Neuronal stem cell (in vitro differentiated cells): ENCODE results near the gene NDUFB7.

Source experiments
- DNase-seq: peaks from one replicate; pipeline ENCODE4 v3.0.0-alpha.2; 2013; ENCODE audit warnings: low spot score
- H2AFZ ChIP-seq: one replicate; pipeline ENCODE4 v1.6.1; 2013; ENCODE audit warnings: mild to moderate bottlenecking, low read length, inconsistent platforms
- H2AK5ac ChIP-seq: 2 replicates; pipeline ENCODE4 v1.6.1; 2013; ENCODE audit warnings: low read depth, mild to moderate bottlenecking, inconsistent platforms, low read length, moderate library complexity, mixed read lengths
- H2BK120ac ChIP-seq: 2 replicates; pipeline ENCODE4 v1.6.1; 2013; ENCODE audit warnings: low read depth, mild to moderate bottlenecking, inconsistent platforms, low read length, moderate library complexity, mixed read lengths
- H2BK12ac ChIP-seq: one replicate; pipeline ENCODE4 v1.6.1; 2013; ENCODE audit warnings: low read length, inconsistent platforms
- H2BK15ac ChIP-seq: 2 replicates; pipeline ENCODE4 v1.6.1; 2013; ENCODE audit warnings: mild to moderate bottlenecking, low read length, inconsistent platforms, mixed read lengths
- H2BK5ac ChIP-seq: one replicate; pipeline ENCODE4 v1.6.1; 2013; ENCODE audit warnings: inconsistent platforms, mild to moderate bottlenecking, low read length, moderate library complexity
- H3K14ac ChIP-seq: one replicate; pipeline ENCODE4 v1.6.1; 2013; ENCODE audit warnings: low read length, inconsistent platforms
- H3K18ac ChIP-seq: 2 replicates; pipeline ENCODE4 v1.6.1; 2013; ENCODE audit warnings: low read length, inconsistent platforms
- H3K23ac ChIP-seq: 2 replicates; pipeline ENCODE4 v1.6.1; 2013; ENCODE audit warnings: low read depth, mild to moderate bottlenecking, mixed read lengths, low read length, inconsistent platforms; ENCODE audit not compliant: poor library complexity
- H3K27ac ChIP-seq: replicated peaks from 3 replicates; pipeline ENCODE4 v1.5.1; 2013; ENCODE audit warnings: low read length, inconsistent platforms
- H3K27me3 ChIP-seq, 3 experiments: 2 replicates each; pipeline ENCODE4 v1.6.1; 2013; ENCODE audit warnings: low read length in 3 of 3, mild to moderate bottlenecking in 2 of 3, inconsistent platforms in 1 of 3, low read depth in 1 of 3, mixed read lengths in 1 of 3, moderate library complexity in 1 of 3; ENCODE audit not compliant: control insufficient read depth in 3 of 3, insufficient read depth in 3 of 3
- H3K36me3 ChIP-seq, 2 donors: replicated peaks in 1 of 2; 2 replicates each; pipeline ENCODE4 v1.6.1; 2013; ENCODE audit warnings: low read length in 2 of 2; ENCODE audit not compliant: control insufficient read depth in 2 of 2, insufficient read depth in 2 of 2
- H3K4ac ChIP-seq: 2 replicates; pipeline ENCODE4 v1.6.1; 2013; ENCODE audit warnings: inconsistent platforms, mild to moderate bottlenecking, low read length, moderate library complexity
- H3K4me1 ChIP-seq, 2 donors: 1 replicate in 1 of 2; 2 replicates in 1 of 2; pipeline ENCODE4 v1.6.1; 2013; ENCODE audit warnings: low read length in 2 of 2, low read depth in 1 of 2; ENCODE audit not compliant: control insufficient read depth in 2 of 2, insufficient read depth in 1 of 2
- H3K4me2 ChIP-seq: one replicate; pipeline ENCODE4 v1.6.1; 2013; ENCODE audit warnings: mild to moderate bottlenecking, low read length, inconsistent platforms; ENCODE audit not compliant: insufficient read depth, poor library complexity, severe bottlenecking
- H3K4me3 ChIP-seq, 2 donors: 2 replicates each; pipeline ENCODE4 v1.5.1; 2013; ENCODE audit warnings: low read length in 2 of 2, mild to moderate bottlenecking in 2 of 2, inconsistent platforms in 1 of 2, moderate library complexity in 1 of 2
- H3K79me1 ChIP-seq: one replicate; pipeline ENCODE4 v1.6.1; 2013; ENCODE audit warnings: low read depth, mild to moderate bottlenecking, inconsistent platforms, low read length, moderate library complexity
- H3K9ac ChIP-seq: one replicate; pipeline ENCODE4 v1.6.1; 2013; ENCODE audit warnings: mild to moderate bottlenecking, low read depth, low read length, inconsistent platforms; ENCODE audit not compliant: poor library complexity
- H3K9me3 ChIP-seq, 2 donors: replicated peaks in 1 of 2; 2 replicates each; pipeline versions ENCODE3 to v1.6.1; 2013; ENCODE audit warnings: low read length in 2 of 2, mild to moderate bottlenecking in 2 of 2, inconsistent platforms in 1 of 2, low read depth in 1 of 2, mixed read lengths in 1 of 2, moderate library complexity in 1 of 2; ENCODE audit not compliant: control insufficient read depth in 2 of 2, insufficient read depth in 1 of 2
- H4K8ac ChIP-seq: one replicate; pipeline ENCODE4 v1.6.1; 2013; ENCODE audit warnings: low read depth, mild to moderate bottlenecking, inconsistent platforms, low read length, moderate library complexity
- H4K91ac ChIP-seq: one replicate; pipeline ENCODE4 v1.6.1; 2013; ENCODE audit warnings: low read length, low read depth, mild to moderate bottlenecking, inconsistent platforms; ENCODE audit not compliant: poor library complexity
- WGBS, 2 donors: extraction: QIAGEN DNeasy Blood & Tissue Kit; methylation state at CpG; one replicate each; pipeline ENCODE4 v1.1.7; 2013; ENCODE audit warnings: missing lambda C conversion rate in 2 of 2, mixed read lengths in 1 of 2; ENCODE audit not compliant: insufficient read length in 2 of 2, insufficient replicate concordance in 1 of 2; ENCODE audit errors: extremely low coverage in 2 of 2; 5-methylcytosine and 5-hydroxymethylcytosine counted together

Gene NDUFB7

DNA sequence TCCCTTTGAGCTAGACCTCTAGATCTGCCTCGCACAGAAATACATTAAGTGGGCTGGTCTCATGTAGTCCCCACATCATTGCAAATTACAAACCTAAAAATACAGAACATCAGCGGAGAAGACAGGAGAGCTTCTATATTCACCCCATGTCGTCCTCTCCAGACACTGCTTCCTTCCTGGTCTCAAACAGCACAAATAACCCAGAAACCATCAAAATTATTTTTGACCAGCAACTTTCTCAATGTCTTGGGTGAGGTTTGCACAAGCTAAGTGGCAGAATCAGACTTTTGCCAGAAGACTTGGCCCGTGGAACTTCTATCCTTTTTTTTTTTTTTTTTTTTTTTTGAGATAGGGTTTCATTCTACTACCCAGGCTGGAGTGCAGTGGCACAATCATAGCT, 39.2 kb upstream of the NDUFB7 start:
- Histone ChIP-seq H2BK15ac (no peak overlapping the region), H3K27ac (no peak overlapping the region), H4K8ac (no peak overlapping the region), H3K14ac (no peak overlapping the region), H2BK120ac (no peak overlapping the region), H3K9ac (no peak overlapping the region), H3K4me1 (no peaks in the 10 kb centered on the region), H3K23ac (no peak overlapping the region), H3K18ac (no peak overlapping the region), H2AFZ (no peak overlapping the region), H3K36me3 (no peaks in the 10 kb centered on the region), H2BK5ac (no peak overlapping the region), H3K4me3 (no peak overlapping the region), H3K9me3 (peaks cover 0 to 16% of the 10 kb centered on the region in 2 donors), H3K4ac (no peak overlapping the region), H2AK5ac (no peak overlapping the region), H4K91ac (no peak overlapping the region), H3K4me2 (no peak overlapping the region), H2BK12ac (no peak overlapping the region), H3K27me3 (no peaks in the 10 kb centered on the region), H3K79me1 (no peaks in the 10 kb centered on the region)
- WGBS, 2 donors = no CpG with 5 or more reads among the region's 4 CpGs
- DNase-seq = no peak

- Histone ChIP-seq H2BK12ac (no peak overlapping the region), H3K9ac (no peak overlapping the region), H2BK15ac (no peak overlapping the region), H2AFZ (no peak overlapping the region), H2AK5ac (no peak overlapping the region), H3K36me3 (no peaks in the 10 kb centered on the region), H2BK120ac (no peak overlapping the region), H3K18ac (no peak overlapping the region), H2BK5ac (no peak overlapping the region), H3K27ac (no peak overlapping the region), H4K8ac (no peak overlapping the region), H3K79me1 (no peaks in the 10 kb centered on the region), H3K14ac (no peak overlapping the region), H3K4ac (no peak overlapping the region), H3K4me3 (peak overlapping the region in 1 of 2 donors; percentile 57), H3K23ac (no peak overlapping the region), H3K27me3 (no peaks in the 10 kb centered on the region), H3K4me2 (no peak overlapping the region), H3K9me3 (peaks cover 0 to 9% of the 10 kb centered on the region in 2 donors), H4K91ac (no peak overlapping the region), H3K4me1 (no peaks in the 10 kb centered on the region)
- WGBS, 2 donors = no CpG with 5 or more reads among the region's 9 CpGs
- no peak for DNase-seq
Observed at GRCh38 chr19:14606627-14607026, 34.8 kb upstream of the NDUFB7 start.

GRCh38 chr19:14603990-14604387, 32.1 kb upstream of the NDUFB7 start:
- Histone ChIP-seq H4K91ac (no peak overlapping the region), H3K23ac (no peak overlapping the region)
- no CpG with 5 or more reads among the region's 2 CpGs for WGBS, 2 donors

GRCh38 chr19:14599548-14600147, 27.8 kb upstream of the NDUFB7 start:
- Histone ChIP-seq H2AFZ (no peak overlapping the region), H3K18ac (no peak overlapping the region), H3K4me3 (peak overlapping the region in 1 of 2 donors; percentile 0), H3K9me3 (peaks cover 5 to 22% of the 10 kb centered on the region in 2 donors), H2BK12ac (no peak overlapping the region), H3K9ac (no peak overlapping the region), H3K4ac (no peak overlapping the region), H2BK15ac (no peak overlapping the region), H3K36me3 (no peaks in the 10 kb centered on the region), H4K8ac (no peak overlapping the region), H3K27me3 (peaks cover 0 to 3% (median 0%) of the 10 kb centered on the region in 3 experiments), H2BK5ac (no peak overlapping the region), H3K27ac (no peak overlapping the region), H2BK120ac (no peak overlapping the region), H3K79me1 (no peaks in the 10 kb centered on the region), H4K91ac (no peak overlapping the region), H3K4me2 (no peak overlapping the region), H2AK5ac (no peak overlapping the region), H3K4me1 (no peaks in the 10 kb centered on the region), H3K23ac (no peak overlapping the region), H3K14ac (no peak overlapping the region)
- no CpG with 5 or more reads among the region's 8 CpGs for WGBS, 2 donors
- DNase-seq = no peak

More at GRCh38 chr19:14603990-14604387, 32.1 kb upstream of the NDUFB7 start:
- H2BK12ac ChIP-seq = no peak overlapping the region
- no peak overlapping the region for H2AFZ ChIP-seq
- H3K27ac ChIP-seq = no peak overlapping the region
- no peak overlapping the region for H2BK120ac ChIP-seq
- H2BK15ac ChIP-seq = no peak overlapping the region
- no peak overlapping the region for H3K4me3 ChIP-seq
- peaks cover 0 to 15% of the 10 kb centered on the region in 2 donors for H3K9me3 ChIP-seq
- H3K9ac ChIP-seq = no peak overlapping the region
- no peak overlapping the region for H3K18ac ChIP-seq
- H2AK5ac ChIP-seq = no peak overlapping the region
- H3K79me1 ChIP-seq = no peaks in the 10 kb centered on the region
- H3K36me3 ChIP-seq = no peaks in the 10 kb centered on the region
- peaks cover 0 to 3% (median 0%) of the 10 kb centered on the region in 3 experiments for H3K27me3 ChIP-seq
- no peaks in the 10 kb centered on the region for H3K4me1 ChIP-seq
- no peak overlapping the region for H3K4ac ChIP-seq
- no peak for DNase-seq
- no peak overlapping the region for H3K14ac ChIP-seq
- no peak overlapping the region for H2BK5ac ChIP-seq
- H3K4me2 ChIP-seq = no peak overlapping the region
- H4K8ac ChIP-seq = no peak overlapping the region
